Measurements from ENCODE around the gene MAMLD1. TPM values are rescaled to one million over a fixed set of nuclear protein-coding genes. Genes with fewer than 3 reads are reported as not detected.

The MAMLD1 gene
- total and polyA plus RNA-seq, 3 experiments from 2014 or later = 1.8 to 7.3 (median 6.2) TPM

- Histone ChIP-seq H3K36me3 (ENCODE audit: insufficient read depth, low read length) (no peaks in the 10 kb centered on the region), H3K27ac (ENCODE audit: low read depth, low read length) (no peak overlapping the region), H3K27me3 (ENCODE audit: insufficient read depth, low read length, poor library complexity, severe bottlenecking) (no peaks in the 10 kb centered on the region), H3K4me1 (ENCODE audit: insufficient read depth, low read length) (no peaks in the 10 kb centered on the region), H3K4me3 (ENCODE audit: low read length) (peak overlapping the region; percentile 34), H3K9me3 (ENCODE audit: low read length) (no peaks in the 10 kb centered on the region)
- Mint-ChIP-seq H3K36me3 (peaks cover 0 to 3% (median 0%) of the 10 kb centered on the region in 3 donors), H3K27me3 (peaks cover 0 to 7% of the 10 kb centered on the region in 2 donors), H3K4me3 (peak overlapping the region; percentile 81 to 91 (median 87)), H3K4me1 (peaks cover 20 to 26% (median 21%) of the 10 kb centered on the region in 3 donors), H3K9me3 (no peaks in the 10 kb centered on the region), H3K27ac (peak overlapping the region in 7 of 8 donors; percentile 47 to 79 (median 61))
- DNase-seq = peak; percentile 39 to 73 (median 53)
- ChIA-PET POLR2A (interaction anchor here (0.7 kb wide), 1 partner anchor 12 kb away, joined by 3 read pairs; no protein-coding TSS in a partner anchor), CTCF (interaction anchor here (0.9 to 3.8 kb wide), 12 partner anchors 8 to 425 kb away, joined by 3 to 22 read pairs (median 4); no protein-coding TSS in a partner anchor)
Measured at GRCh38 chrX:150365051-150365989, 2.2 kb downstream of the MAMLD1 start.

- Histone ChIP-seq H3K36me3 (ENCODE audit: insufficient read depth, low read length) (no peaks in the 10 kb centered on the region), H3K4me1 (ENCODE audit: insufficient read depth, low read length) (no peaks in the 10 kb centered on the region), H3K27me3 (ENCODE audit: insufficient read depth, low read length, poor library complexity, severe bottlenecking) (no peaks in the 10 kb centered on the region), H3K4me3 (ENCODE audit: low read length) (peak overlapping the region; percentile 34), H3K9me3 (ENCODE audit: low read length) (no peaks in the 10 kb centered on the region), H3K27ac (ENCODE audit: low read depth, low read length) (no peak overlapping the region)
- peaks cover 0 to 3% (median 0%) of the 10 kb centered on the region in 3 donors for H3K36me3 Mint-ChIP-seq
- peak in 1 of 5 donors; percentile 11 for DNase-seq
- peaks cover 16 to 22% (median 17%) of the 10 kb centered on the region in 3 donors for H3K4me1 Mint-ChIP-seq
- peak overlapping the region; percentile 81 to 91 (median 87) for H3K4me3 Mint-ChIP-seq
- ChIA-PET CTCF (interaction anchor here (0.9 to 3.8 kb wide), 12 partner anchors 9 to 426 kb away, joined by 3 to 22 read pairs (median 4); no protein-coding TSS in a partner anchor), POLR2A (no interaction called here)
- H3K9me3 Mint-ChIP-seq = no peaks in the 10 kb centered on the region
- peak overlapping the region in 7 of 8 donors; percentile 11 to 79 (median 61) for H3K27ac Mint-ChIP-seq
- peaks cover 0 to 6% of the 10 kb centered on the region in 2 donors for H3K27me3 Mint-ChIP-seq
Measured at GRCh38 chrX:150365990-150366911, 3.1 kb downstream of the MAMLD1 start.

- Histone ChIP-seq H3K4me3 (ENCODE audit: low read length) (no peak overlapping the region), H3K36me3 (ENCODE audit: insufficient read depth, low read length) (no peaks in the 10 kb centered on the region), H3K27ac (ENCODE audit: low read depth, low read length) (no peak overlapping the region), H3K9me3 (ENCODE audit: low read length) (no peaks in the 10 kb centered on the region), H3K4me1 (ENCODE audit: insufficient read depth, low read length) (no peaks in the 10 kb centered on the region), H3K27me3 (ENCODE audit: insufficient read depth, low read length, poor library complexity, severe bottlenecking) (no peaks in the 10 kb centered on the region)
- no peaks in the 10 kb centered on the region for H3K9me3 Mint-ChIP-seq
- peaks cover 0 to 3% (median 0%) of the 10 kb centered on the region in 3 donors for H3K36me3 Mint-ChIP-seq
- peak in 1 of 5 donors; percentile 5 for DNase-seq
- peaks cover 16 to 19% (median 16%) of the 10 kb centered on the region in 3 donors for H3K4me1 Mint-ChIP-seq
- POLR2A ChIA-PET = no interaction called here
- peak overlapping the region in 4 of 8 donors; percentile 14 to 77 (median 50) for H3K27ac Mint-ChIP-seq
- peaks cover 0 to 7% of the 10 kb centered on the region in 2 donors for H3K27me3 Mint-ChIP-seq
- peak overlapping the region in 4 of 7 donors; percentile 77 to 91 (median 88) for H3K4me3 Mint-ChIP-seq
- CTCF ChIA-PET = interaction anchor here (1.1 kb wide), 1 partner anchor 10 kb away, joined by 3 read pairs; no protein-coding TSS in a partner anchor
Measured at GRCh38 chrX:150366951-150367545, 3.9 kb downstream of the MAMLD1 start.

- Mint-ChIP-seq H3K36me3 (no peaks in the 10 kb centered on the region), H3K27me3 (peaks cover 0 to 4% of the 10 kb centered on the region in 2 donors), H3K27ac (peak overlapping the region in 1 of 8 donors; percentile 51), H3K9me3 (no peaks in the 10 kb centered on the region), H3K4me1 (peaks cover 11 to 13% (median 11%) of the 10 kb centered on the region in 3 donors), H3K4me3 (no peak overlapping the region)
- ChIA-PET POLR2A (no interaction called here), CTCF (no interaction called here)
- Histone ChIP-seq H3K4me3 (ENCODE audit: low read length) (no peak overlapping the region), H3K36me3 (ENCODE audit: insufficient read depth, low read length) (no peaks in the 10 kb centered on the region), H3K27ac (ENCODE audit: low read depth, low read length) (no peak overlapping the region), H3K27me3 (ENCODE audit: insufficient read depth, low read length, poor library complexity, severe bottlenecking) (no peaks in the 10 kb centered on the region), H3K4me1 (ENCODE audit: insufficient read depth, low read length) (no peaks in the 10 kb centered on the region), H3K9me3 (ENCODE audit: low read length) (no peaks in the 10 kb centered on the region)
- no peak for DNase-seq
Measured at GRCh38 chrX:150370589-150371312, 7.6 kb downstream of the MAMLD1 start.

- no peaks in the 10 kb centered on the region for H3K36me3 Mint-ChIP-seq
- Histone ChIP-seq H3K4me1 (ENCODE audit: insufficient read depth, low read length) (no peaks in the 10 kb centered on the region), H3K36me3 (ENCODE audit: insufficient read depth, low read length) (no peaks in the 10 kb centered on the region), H3K4me3 (ENCODE audit: low read length) (no peak overlapping the region), H3K27ac (ENCODE audit: low read depth, low read length) (no peak overlapping the region), H3K9me3 (ENCODE audit: low read length) (no peaks in the 10 kb centered on the region), H3K27me3 (ENCODE audit: insufficient read depth, low read length, poor library complexity, severe bottlenecking) (no peaks in the 10 kb centered on the region)
- no peaks in the 10 kb centered on the region for H3K9me3 Mint-ChIP-seq
- H3K4me3 Mint-ChIP-seq = no peak overlapping the region
- ChIA-PET POLR2A (no interaction called here), CTCF (no interaction called here)
- peaks cover 0 to 4% of the 10 kb centered on the region in 2 donors for H3K27me3 Mint-ChIP-seq
- peaks cover 1 to 2% (median 2%) of the 10 kb centered on the region in 3 donors for H3K4me1 Mint-ChIP-seq
- H3K27ac Mint-ChIP-seq = no peak overlapping the region
- no peak for DNase-seq
Measured at GRCh38 chrX:150371877-150372276, 8.8 kb downstream of the MAMLD1 start.

GRCh38 chrX:150372280-150372679, 9.2 kb downstream of the MAMLD1 start:
- Mint-ChIP-seq H3K4me3 (no peak overlapping the region), H3K4me1 (no peaks in the 10 kb centered on the region), H3K27ac (no peak overlapping the region), H3K9me3 (no peaks in the 10 kb centered on the region), H3K36me3 (no peaks in the 10 kb centered on the region), H3K27me3 (peaks cover 0 to 4% of the 10 kb centered on the region in 2 donors)
- Histone ChIP-seq H3K9me3 (ENCODE audit: low read length) (no peaks in the 10 kb centered on the region), H3K27me3 (ENCODE audit: insufficient read depth, low read length, poor library complexity, severe bottlenecking) (no peaks in the 10 kb centered on the region), H3K4me3 (ENCODE audit: low read length) (no peak overlapping the region), H3K27ac (ENCODE audit: low read depth, low read length) (no peak overlapping the region), H3K36me3 (ENCODE audit: insufficient read depth, low read length) (no peaks in the 10 kb centered on the region), H3K4me1 (ENCODE audit: insufficient read depth, low read length) (no peaks in the 10 kb centered on the region)
- no peak for DNase-seq
- CTCF ChIA-PET = no interaction called here
- POLR2A ChIA-PET = no interaction called here

- ChIA-PET CTCF (no interaction called here), POLR2A (no interaction called here)
- Mint-ChIP-seq H3K27ac (no peak overlapping the region), H3K4me3 (no peak overlapping the region), H3K36me3 (no peaks in the 10 kb centered on the region), H3K27me3 (peaks cover 0 to 4% of the 10 kb centered on the region in 2 donors), H3K9me3 (no peaks in the 10 kb centered on the region), H3K4me1 (no peaks in the 10 kb centered on the region)
- Histone ChIP-seq H3K9me3 (ENCODE audit: low read length) (no peaks in the 10 kb centered on the region), H3K4me3 (ENCODE audit: low read length) (no peak overlapping the region), H3K4me1 (ENCODE audit: insufficient read depth, low read length) (no peaks in the 10 kb centered on the region), H3K36me3 (ENCODE audit: insufficient read depth, low read length) (no peaks in the 10 kb centered on the region), H3K27ac (ENCODE audit: low read depth, low read length) (no peak overlapping the region), H3K27me3 (ENCODE audit: insufficient read depth, low read length, poor library complexity, severe bottlenecking) (no peaks in the 10 kb centered on the region)
- no peak for DNase-seq
Measured at GRCh38 chrX:150372756-150373155, 9.6 kb downstream of the MAMLD1 start.
